Measurements from ENCODE around the gene PPP1R36.

DNA sequence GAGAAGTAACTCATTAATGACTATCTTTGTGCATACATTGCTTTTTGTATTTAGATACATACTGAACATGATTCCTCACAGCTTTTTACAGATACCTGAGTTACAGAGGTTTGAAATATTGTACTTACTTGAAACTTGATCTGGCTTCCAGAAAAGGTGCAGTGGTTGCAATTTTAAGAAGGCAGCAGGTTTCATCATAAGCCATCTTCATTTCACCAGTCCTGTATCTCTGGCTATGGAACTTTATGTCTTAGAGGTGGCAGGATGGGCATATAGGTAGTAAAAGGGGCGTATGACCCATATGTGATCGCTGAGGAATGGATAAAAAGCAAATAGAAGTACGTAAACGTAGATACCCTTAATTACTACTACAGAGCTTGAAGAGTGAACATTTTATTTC, 31.5 kb upstream of the PPP1R36 start:
- TF ChIP-seq CTCF (conservative IDR thresholded peaks at IDR 0.05; ENCODE audit: low read length) (no peak), EZH2phosphoT487 (IDR thresholded peaks at IDR 0.05; ENCODE audit: borderline replicate concordance) (no peak)
